PFSK-1 (cell line): Measurements from ENCODE around the gene PHAF1.

Experiments used
- FOXP2 ChIP-seq: optimal IDR thresholded peaks from 2 replicates; pipeline ENCODE3; 2011; ENCODE audit warnings: borderline replicate concordance, control low read depth, inconsistent platforms; ENCODE audit not compliant: insufficient read depth; ENCODE audit errors: extremely low read length, extremely low read depth
- POLR2AphosphoS5 ChIP-seq: IDR thresholded peaks from 2 replicates; pipeline ENCODE4 v1.6.1; 2012; ENCODE audit warnings: low read depth, mild to moderate bottlenecking, control low read depth, low read length, moderate library complexity
- SIN3A ChIP-seq: IDR thresholded peaks from 2 replicates; pipeline ENCODE4 v1.6.1; 2012; ENCODE audit warnings: mild to moderate bottlenecking, low read length, moderate library complexity, borderline replicate concordance; ENCODE audit not compliant: insufficient read depth
- TAF1 ChIP-seq: IDR thresholded peaks from 2 replicates; pipeline ENCODE4 v1.6.1; 2012; ENCODE audit warnings: low read length, control low read depth, borderline replicate concordance; ENCODE audit not compliant: insufficient read depth
- TF ChIP-seq, protein P1 (sequence below), 2 experiments: IDR thresholded peaks; 2 replicates each; pipeline versions ENCODE4 v1.6.1 to v1.8.0; 2011 to 2012; ENCODE audit warnings: low read depth in 2 of 2, low read length in 2 of 2, control low read depth in 1 of 2, inconsistent platforms in 1 of 2, mild to moderate bottlenecking in 1 of 2, moderate library complexity in 1 of 2; ENCODE audit not compliant: insufficient read depth in 1 of 2

PHAF1 gene

GRCh38 chr16:67184995-67185650 is 75.4 kb downstream of the PHAF1 start:
- TF ChIP-seq TAF1 (no peak), SIN3A (peak; percentile 98)
- TF ChIP-seq, protein P1, sequence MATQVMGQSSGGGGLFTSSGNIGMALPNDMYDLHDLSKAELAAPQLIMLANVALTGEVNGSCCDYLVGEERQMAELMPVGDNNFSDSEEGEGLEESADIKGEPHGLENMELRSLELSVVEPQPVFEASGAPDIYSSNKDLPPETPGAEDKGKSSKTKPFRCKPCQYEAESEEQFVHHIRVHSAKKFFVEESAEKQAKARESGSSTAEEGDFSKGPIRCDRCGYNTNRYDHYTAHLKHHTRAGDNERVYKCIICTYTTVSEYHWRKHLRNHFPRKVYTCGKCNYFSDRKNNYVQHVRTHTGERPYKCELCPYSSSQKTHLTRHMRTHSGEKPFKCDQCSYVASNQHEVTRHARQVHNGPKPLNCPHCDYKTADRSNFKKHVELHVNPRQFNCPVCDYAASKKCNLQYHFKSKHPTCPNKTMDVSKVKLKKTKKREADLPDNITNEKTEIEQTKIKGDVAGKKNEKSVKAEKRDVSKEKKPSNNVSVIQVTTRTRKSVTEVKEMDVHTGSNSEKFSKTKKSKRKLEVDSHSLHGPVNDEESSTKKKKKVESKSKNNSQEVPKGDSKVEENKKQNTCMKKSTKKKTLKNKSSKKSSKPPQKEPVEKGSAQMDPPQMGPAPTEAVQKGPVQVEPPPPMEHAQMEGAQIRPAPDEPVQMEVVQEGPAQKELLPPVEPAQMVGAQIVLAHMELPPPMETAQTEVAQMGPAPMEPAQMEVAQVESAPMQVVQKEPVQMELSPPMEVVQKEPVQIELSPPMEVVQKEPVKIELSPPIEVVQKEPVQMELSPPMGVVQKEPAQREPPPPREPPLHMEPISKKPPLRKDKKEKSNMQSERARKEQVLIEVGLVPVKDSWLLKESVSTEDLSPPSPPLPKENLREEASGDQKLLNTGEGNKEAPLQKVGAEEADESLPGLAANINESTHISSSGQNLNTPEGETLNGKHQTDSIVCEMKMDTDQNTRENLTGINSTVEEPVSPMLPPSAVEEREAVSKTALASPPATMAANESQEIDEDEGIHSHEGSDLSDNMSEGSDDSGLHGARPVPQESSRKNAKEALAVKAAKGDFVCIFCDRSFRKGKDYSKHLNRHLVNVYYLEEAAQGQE (IDR thresholded peaks at IDR 0.05; ENCODE audit: insufficient read depth in 1 of 2, low read depth in 2 of 2, low read length in 2 of 2) = peak; percentile 99

DNA sequence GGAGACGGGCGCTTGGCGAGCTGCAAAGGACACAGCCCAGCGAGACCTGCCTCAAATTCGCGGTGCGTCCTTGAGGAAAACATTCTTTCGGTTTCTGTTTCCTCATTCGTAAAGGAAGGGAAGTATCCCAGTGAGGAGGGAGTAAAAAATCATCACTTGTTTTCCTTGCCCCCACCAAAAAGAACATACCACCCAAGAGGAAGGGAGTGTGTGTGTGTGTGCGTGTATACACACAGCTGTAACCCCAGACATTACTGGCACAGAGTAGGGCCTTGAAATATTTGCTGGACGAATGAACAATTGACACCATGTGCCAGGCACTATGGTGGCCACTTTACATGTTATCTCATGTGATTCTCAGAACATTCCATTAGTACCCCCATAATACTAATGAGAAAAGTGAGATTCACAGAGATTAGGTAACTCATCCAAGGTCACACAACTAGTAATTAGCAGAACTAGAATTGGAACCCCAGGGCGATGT is 76.0 kb downstream of the PHAF1 start:
- TF ChIP-seq TAF1 (no peak), FOXP2 (no peak), POLR2AphosphoS5 (no peak), SIN3A (no peak)
- TF ChIP-seq, protein P1 (IDR thresholded peaks at IDR 0.05; ENCODE audit: insufficient read depth in 1 of 2, low read depth in 2 of 2, low read length in 2 of 2) = no peak

- TF ChIP-seq TAF1 (no peak), FOXP2 (no peak), SIN3A (no peak), POLR2AphosphoS5 (no peak)
- TF ChIP-seq, protein P1 (IDR thresholded peaks at IDR 0.05; ENCODE audit: insufficient read depth in 1 of 2, low read depth in 2 of 2, low read length in 2 of 2) = no peak
Observed at GRCh38 chr16:67186550-67186950, 76.8 kb downstream of the PHAF1 start.

DNA sequence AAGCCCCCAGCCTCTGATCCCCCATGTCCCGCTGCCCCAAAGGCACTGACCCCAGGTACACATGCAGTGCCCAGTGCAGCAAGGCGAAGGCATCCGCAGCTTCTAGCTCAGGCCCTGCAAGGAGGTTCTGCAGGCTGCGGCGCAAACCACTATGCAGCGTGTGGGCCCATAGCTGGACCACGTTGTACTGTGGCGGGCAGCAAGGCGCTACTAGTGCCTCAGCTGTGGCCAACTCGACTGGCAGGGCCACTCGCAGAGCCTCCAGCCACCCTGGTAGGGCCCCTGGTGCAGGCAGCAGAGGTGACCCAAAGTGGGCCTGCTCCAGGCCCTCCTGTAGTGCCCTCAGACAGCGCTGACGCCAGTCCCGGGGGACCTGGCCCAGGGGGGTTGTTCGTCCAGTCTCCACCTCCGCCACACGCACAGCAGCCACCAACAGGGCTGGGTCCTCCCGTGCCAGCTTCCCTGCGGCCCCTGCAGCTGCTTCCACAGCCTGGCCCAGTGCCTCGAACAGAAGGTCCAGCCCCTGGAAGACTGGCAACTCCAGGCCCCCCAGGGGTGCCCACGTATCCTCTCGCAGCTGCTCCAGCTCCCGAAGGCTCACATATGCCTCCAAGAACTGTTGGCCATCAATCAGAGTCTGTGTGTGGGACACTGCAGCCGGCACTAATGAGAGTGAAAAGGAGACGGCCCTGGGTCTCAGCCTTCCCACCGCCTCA is 77.6 kb downstream of the PHAF1 start:
- no peak for TF ChIP-seq TAF1
- TF ChIP-seq FOXP2 = no peak
- TF ChIP-seq POLR2AphosphoS5 = no peak

DNA sequence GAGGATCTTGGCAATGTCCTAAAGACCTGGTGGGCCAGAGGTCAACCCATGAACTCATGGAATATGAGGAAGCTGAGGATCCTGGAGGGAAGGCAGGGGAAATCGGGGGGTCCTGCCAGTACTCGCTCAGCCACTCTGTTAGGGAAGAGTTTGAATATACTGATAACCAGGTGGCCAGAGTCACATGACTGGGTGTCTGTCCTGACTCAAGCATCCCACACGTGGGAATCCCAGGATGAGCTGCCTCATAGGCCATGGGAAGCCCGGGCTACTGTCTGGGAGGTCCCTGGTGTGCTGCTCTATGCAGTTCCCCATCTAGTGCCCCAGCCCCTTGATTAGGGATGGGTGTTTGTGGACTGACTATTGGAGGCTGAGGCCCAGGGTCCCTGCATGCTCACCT is 78.6 kb downstream of the PHAF1 start:
- TF ChIP-seq SIN3A (no peak), TAF1 (no peak), FOXP2 (no peak), POLR2AphosphoS5 (no peak)
- TF ChIP-seq, protein P1 (IDR thresholded peaks at IDR 0.05; ENCODE audit: insufficient read depth in 1 of 2, low read depth in 2 of 2, low read length in 2 of 2) = no peak
